DOHH2 (cell line): ENCODE results near the gene ROR2.

Experiments
- H3F3A ChIP-seq: fragments of 200-600 bp; sonication (generic), shearing (Covaris generic); 2 replicates; pipeline ENCODE4 v1.6.0; 2016; ENCODE audit warnings: antibody characterized with exemption, mild to moderate bottlenecking; ENCODE audit not compliant: control insufficient read depth, insufficient read depth
- H3K27ac ChIP-seq: fragments of 200-600 bp; sonication (generic); 2 replicates; pipeline ENCODE4 v1.5.1; 2014; ENCODE audit warnings: low read depth, mild to moderate bottlenecking, low read length, moderate library complexity
- H3K27me3 ChIP-seq: fragments of 200-600 bp; sonication (generic); 2 replicates; pipeline ENCODE4 v1.6.1; 2014; ENCODE audit warnings: mild to moderate bottlenecking, low read length, mixed read lengths; ENCODE audit not compliant: control insufficient read depth
- H3K36me3 ChIP-seq: fragments of 200-600 bp; sonication (generic); 2 replicates; pipeline ENCODE4 v1.6.1; 2014; ENCODE audit warnings: mild to moderate bottlenecking, low read length, moderate library complexity, mixed read lengths; ENCODE audit not compliant: control insufficient read depth
- H3K4me1 ChIP-seq: fragments of 200-600 bp; sonication (generic); 2 replicates; pipeline ENCODE4 v1.6.1; 2014; ENCODE audit warnings: mild to moderate bottlenecking, low read length, mixed read lengths; ENCODE audit not compliant: control insufficient read depth
- H3K4me2 ChIP-seq: fragments of 200-600 bp; sonication (generic); 2 replicates; pipeline ENCODE4 v1.6.0; 2014; ENCODE audit warnings: mild to moderate bottlenecking, low read length, moderate library complexity
- H3K4me3 ChIP-seq: fragments of 200-600 bp; sonication (generic); 2 replicates; pipeline ENCODE4 v1.5.1; 2014; ENCODE audit warnings: mild to moderate bottlenecking, low read length, mixed read lengths
- H3K79me2 ChIP-seq: fragments of 200-600 bp; sonication (generic); 2 replicates; pipeline ENCODE4 v1.6.1; 2014; ENCODE audit warnings: mild to moderate bottlenecking, low read length, mixed read lengths; ENCODE audit not compliant: control insufficient read depth
- H3K9me2 ChIP-seq: fragments of 200-600 bp; sonication (generic); replicated peaks from 2 replicates; pipeline ENCODE4 v1.6.1; 2014; ENCODE audit warnings: mild to moderate bottlenecking, low read length, mixed read lengths; ENCODE audit not compliant: control insufficient read depth
- H3K9me3 ChIP-seq: fragments of 200-600 bp; sonication (generic); 2 replicates; pipeline ENCODE4 v1.6.1; 2014; ENCODE audit warnings: antibody characterized with exemption, low read length, mixed read lengths; ENCODE audit not compliant: control insufficient read depth, insufficient read depth
- H4K20me1 ChIP-seq: fragments of 200-600 bp; sonication (generic); 2 replicates; pipeline ENCODE4 v1.6.0; 2014; ENCODE audit warnings: low read depth, mild to moderate bottlenecking, antibody characterized with exemption, low read length, moderate library complexity; ENCODE audit not compliant: control insufficient read depth, insufficient read depth
- EZH2phosphoT487 ChIP-seq: fragments of 200-600 bp; sonication (generic); IDR thresholded peaks from 2 replicates; pipeline ENCODE4 v1.6.1; 2017; ENCODE audit warnings: borderline replicate concordance, mild to moderate bottlenecking, antibody characterized with exemption, low read length, moderate library complexity, mixed read lengths
- TF ChIP-seq, protein P1 (sequence below): fragments of 200-600 bp; sonication (generic); IDR thresholded peaks from one replicate; pipeline ENCODE4 v1.5.1; 2014; ENCODE audit warnings: antibody characterized with exemption, mild to moderate bottlenecking, low read depth, low read length; ENCODE audit not compliant: poor library complexity, severe bottlenecking

The ROR2 gene

DNA sequence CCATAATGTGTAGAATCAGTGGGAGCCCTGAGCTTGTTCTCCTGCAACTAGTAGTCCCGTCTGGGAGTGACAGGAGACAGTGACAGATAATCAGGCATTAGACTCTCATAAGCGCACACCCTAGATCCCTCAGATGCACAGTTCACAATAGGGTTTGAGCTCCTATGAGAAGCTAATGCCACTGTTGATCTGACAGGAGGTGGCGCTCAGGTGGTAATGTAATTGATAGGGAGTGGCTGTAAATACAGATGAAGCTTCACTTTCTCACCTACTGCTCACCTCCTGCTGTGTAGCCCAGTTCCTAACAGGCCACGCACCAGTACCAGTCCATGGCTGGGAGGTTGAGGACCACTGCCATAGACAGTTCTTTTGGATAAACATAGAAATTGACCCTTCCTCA lies 188.7 kb downstream of the ROR2 start:
- Histone ChIP-seq H3K79me2 (no peaks in the 10 kb centered on the region), H3F3A (no peaks in the 10 kb centered on the region), H3K9me2 (no peaks in the 10 kb centered on the region), H3K27me3 (no peaks in the 10 kb centered on the region), H3K36me3 (no peaks in the 10 kb centered on the region), H3K27ac (no peak overlapping the region), H3K4me2 (no peak overlapping the region), H3K4me3 (no peak overlapping the region), H3K4me1 (peaks cover 4% of the 10 kb centered on the region; the same call in 1 of the 2 replicates), H3K9me3 (no peaks in the 10 kb centered on the region; the same call in 1 of the 2 replicates), H4K20me1 (no peaks in the 10 kb centered on the region)
- TF ChIP-seq, protein P1, sequence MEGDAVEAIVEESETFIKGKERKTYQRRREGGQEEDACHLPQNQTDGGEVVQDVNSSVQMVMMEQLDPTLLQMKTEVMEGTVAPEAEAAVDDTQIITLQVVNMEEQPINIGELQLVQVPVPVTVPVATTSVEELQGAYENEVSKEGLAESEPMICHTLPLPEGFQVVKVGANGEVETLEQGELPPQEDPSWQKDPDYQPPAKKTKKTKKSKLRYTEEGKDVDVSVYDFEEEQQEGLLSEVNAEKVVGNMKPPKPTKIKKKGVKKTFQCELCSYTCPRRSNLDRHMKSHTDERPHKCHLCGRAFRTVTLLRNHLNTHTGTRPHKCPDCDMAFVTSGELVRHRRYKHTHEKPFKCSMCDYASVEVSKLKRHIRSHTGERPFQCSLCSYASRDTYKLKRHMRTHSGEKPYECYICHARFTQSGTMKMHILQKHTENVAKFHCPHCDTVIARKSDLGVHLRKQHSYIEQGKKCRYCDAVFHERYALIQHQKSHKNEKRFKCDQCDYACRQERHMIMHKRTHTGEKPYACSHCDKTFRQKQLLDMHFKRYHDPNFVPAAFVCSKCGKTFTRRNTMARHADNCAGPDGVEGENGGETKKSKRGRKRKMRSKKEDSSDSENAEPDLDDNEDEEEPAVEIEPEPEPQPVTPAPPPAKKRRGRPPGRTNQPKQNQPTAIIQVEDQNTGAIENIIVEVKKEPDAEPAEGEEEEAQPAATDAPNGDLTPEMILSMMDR = no peak
- no peak for TF ChIP-seq EZH2phosphoT487

DNA sequence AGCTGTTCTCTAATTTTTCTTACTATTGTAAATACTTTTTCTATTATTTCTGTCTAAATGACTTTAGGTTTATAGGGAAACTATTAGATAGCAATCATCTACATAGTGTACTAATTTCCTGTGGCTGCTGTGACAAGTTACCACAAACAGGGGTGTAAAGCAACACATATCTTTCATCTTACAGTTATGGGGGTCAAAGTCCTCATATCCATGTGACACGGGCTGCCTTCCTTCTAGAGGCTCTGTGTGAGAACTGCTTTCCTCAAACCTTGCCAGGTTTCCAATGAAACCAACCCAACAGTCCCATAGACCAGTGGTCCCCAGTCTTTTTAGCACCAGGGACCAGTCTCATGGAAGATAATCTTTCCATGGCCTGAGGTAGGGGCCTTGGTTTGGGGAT lies 189.1 kb downstream of the ROR2 start:
- H3K36me3 ChIP-seq = no peaks in the 10 kb centered on the region
- no peaks in the 10 kb centered on the region; the same call in 1 of the 2 replicates for H3K9me3 ChIP-seq
- H4K20me1 ChIP-seq = no peaks in the 10 kb centered on the region
- H3K27me3 ChIP-seq = no peaks in the 10 kb centered on the region
- no peak overlapping the region for H3K4me2 ChIP-seq
- H3K79me2 ChIP-seq = no peaks in the 10 kb centered on the region
- no peak overlapping the region for H3K4me3 ChIP-seq
- no peak overlapping the region for H3K27ac ChIP-seq
- H3K4me1 ChIP-seq = peaks cover 4% of the 10 kb centered on the region; the same call in 1 of the 2 replicates
- no peak for TF ChIP-seq EZH2phosphoT487
- TF ChIP-seq, protein P1 = no peak
- no peaks in the 10 kb centered on the region for H3F3A ChIP-seq
- H3K9me2 ChIP-seq = no peaks in the 10 kb centered on the region

DNA sequence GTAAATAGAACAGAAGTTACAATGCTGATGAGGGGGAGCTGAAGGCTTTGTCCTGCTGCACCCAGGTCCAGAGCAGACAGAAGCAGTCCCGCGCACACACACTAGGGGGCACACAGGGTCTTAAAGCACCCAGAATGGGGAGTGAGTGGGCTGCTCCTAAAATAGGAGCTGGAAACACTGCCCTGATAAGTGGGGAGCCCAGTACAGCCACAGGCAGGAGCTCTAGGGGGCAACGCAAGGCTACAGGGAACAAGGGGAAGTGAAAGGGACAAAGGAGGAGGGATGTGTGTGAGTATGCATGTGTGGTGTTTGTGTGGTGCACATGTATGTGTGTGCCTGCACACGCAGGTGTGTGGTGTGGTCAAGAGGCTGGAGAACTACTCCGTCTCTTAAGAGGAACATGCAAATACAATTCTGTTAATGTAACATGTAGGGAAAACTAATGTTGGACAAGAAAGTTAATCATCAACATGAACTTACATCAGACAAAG lies 191.5 kb downstream of the ROR2 start:
- Histone ChIP-seq H3K27ac (no peak overlapping the region), H4K20me1 (no peaks in the 10 kb centered on the region), H3F3A (no peaks in the 10 kb centered on the region), H3K27me3 (no peaks in the 10 kb centered on the region), H3K36me3 (no peaks in the 10 kb centered on the region), H3K4me3 (no peak overlapping the region), H3K79me2 (no peaks in the 10 kb centered on the region), H3K9me2 (no peaks in the 10 kb centered on the region), H3K4me2 (no peak overlapping the region), H3K4me1 (peaks cover 4% of the 10 kb centered on the region; the same call in 1 of the 2 replicates), H3K9me3 (no peaks in the 10 kb centered on the region)
- TF ChIP-seq, protein P1 = peak; percentile 81
- TF ChIP-seq EZH2phosphoT487 = no peak

DNA sequence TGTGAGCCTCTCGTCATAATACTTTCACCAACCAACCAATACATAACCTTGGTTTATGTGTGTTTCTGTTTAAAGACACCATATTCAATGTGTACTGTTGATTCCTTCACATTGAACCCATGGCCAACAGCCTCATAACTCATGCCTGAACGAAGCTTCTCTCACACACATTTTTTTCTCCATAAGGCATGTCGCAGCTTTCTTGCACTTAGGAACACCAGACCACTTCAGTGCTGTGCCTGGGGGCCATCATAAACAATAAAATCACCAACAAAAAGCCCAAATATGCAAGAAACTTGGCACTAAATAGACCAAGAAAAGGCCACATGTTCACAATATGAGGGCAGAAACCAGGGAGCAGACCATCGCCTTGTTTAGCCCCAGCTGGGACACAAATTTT lies 192.2 kb downstream of the ROR2 start:
- Histone ChIP-seq H3K9me3 (no peaks in the 10 kb centered on the region), H3K4me2 (no peak overlapping the region), H3K27me3 (peaks cover 4% of the 10 kb centered on the region; the same call in 1 of the 2 replicates), H3K4me1 (peaks cover 4% of the 10 kb centered on the region; the same call in 1 of the 2 replicates), H4K20me1 (no peaks in the 10 kb centered on the region), H3K27ac (no peak overlapping the region), H3K79me2 (no peaks in the 10 kb centered on the region), H3K9me2 (no peaks in the 10 kb centered on the region), H3F3A (no peaks in the 10 kb centered on the region), H3K4me3 (no peak overlapping the region), H3K36me3 (no peaks in the 10 kb centered on the region)
- no peak for TF ChIP-seq EZH2phosphoT487
- TF ChIP-seq, protein P1 = no peak
